Sciatic nerve (tissue), 2 donors: ENCODE results near the gene EIF3F. TPM values are rescaled to one million over a fixed set of nuclear protein-coding genes. Genes with fewer than 3 reads are reported as not detected.

Experiments
- ATAC-seq: fragments of 200-7000 bp; cut with Tn5 transposase; one replicate; pipeline ENCODE4 v1.9.1; 2020; ENCODE audit warnings: mild to moderate bottlenecking, moderate library complexity
- DNase-seq: peaks from one replicate; pipeline ENCODE4 v3.0.0-alpha.2; 2020; ENCODE audit warnings: low spot score
- intact Hi-C: fragments of 100-400 bp; cut with DNase I; formaldehyde crosslinking; loops from one replicate; pipeline ENCODE4 v1.14.2; 2022
- total RNA-seq: library from RNA; stranded (reverse); fragmentation: NEBNext Ultra II Directional; extraction: Animal tissue kit (Norgen Biotek cat#: 25700); gene quantifications from one replicate; pipeline ENCODE4 v1.2.1, GENCODE V29; 2021
- donor health status: DM: no; HTN: no; CAD: no.
- donor health status: DM: no; HTN: no; CAD: no.

Gene EIF3F
- total RNA-seq, 1 donor from 2014 or later, result 164 TPM

- no peak for ATAC-seq
- intact Hi-C loops, result no loop called here
- DNase-seq, result no peak
Measured at GRCh38 chr11:8017894-8018483, 30.9 kb downstream of the EIF3F start.

GRCh38 chr11:8018484-8019313 is 31.6 kb downstream of the EIF3F start:
- intact Hi-C loops, result no loop called here
- peak; percentile 84 for ATAC-seq

GRCh38 chr11:8019314-8020243 is 32.4 kb downstream of the EIF3F start:
- intact Hi-C loops, result no loop called here
- DNase-seq (no peak), ATAC-seq (peak; percentile 11)

More at GRCh38 chr11:8018484-8019313, 31.6 kb downstream of the EIF3F start:
- DNase-seq, result peak; percentile 81

GRCh38 chr11:8020244-8020597 is 33.1 kb downstream of the EIF3F start:
- ATAC-seq, result no peak
- intact Hi-C loops, result no loop called here
- no peak for DNase-seq

GRCh38 chr11:8021920-8022319 is 34.8 kb downstream of the EIF3F start:
- intact Hi-C loops, result no loop called here
- DNase-seq (no peak), ATAC-seq (no peak)

- intact Hi-C loops, result no loop called here
- no peak for ATAC-seq
- DNase-seq, result no peak
Measured at GRCh38 chr11:8022876-8023275, 35.7 kb downstream of the EIF3F start.

GRCh38 chr11:8023831-8024555 is 36.9 kb downstream of the EIF3F start:
- intact Hi-C loops, result no loop called here
- ATAC-seq (no peak), DNase-seq (no peak)

- intact Hi-C loops, result no loop called here
- no peak for ATAC-seq
Measured at GRCh38 chr11:8025123-8025522, 38.0 kb downstream of the EIF3F start.

GRCh38 chr11:8025816-8026215 is 38.7 kb downstream of the EIF3F start:
- intact Hi-C loops, result no loop called here
- no peak for ATAC-seq
- no peak for DNase-seq

More at GRCh38 chr11:8025123-8025522, 38.0 kb downstream of the EIF3F start:
- no peak for DNase-seq

GRCh38 chr11:8026982-8027381 is 39.8 kb downstream of the EIF3F start:
- DNase-seq (no peak), ATAC-seq (no peak)
- intact Hi-C loops, result no loop called here

GRCh38 chr11:8028766-8029165 is 41.6 kb downstream of the EIF3F start:
- intact Hi-C loops, result no loop called here
- ATAC-seq (no peak), DNase-seq (no peak)

- DNase-seq, result no peak
- no peak for ATAC-seq
- intact Hi-C loops, result loop anchor here (5.0 kb wide), 1 partner anchor 62 kb away; no protein-coding TSS in a partner anchor
Measured at GRCh38 chr11:8030526-8031247, 43.5 kb downstream of the EIF3F start.

- no peak for ATAC-seq
- intact Hi-C loops, result loop anchor here (5.0 kb wide), 1 partner anchor 61 kb away; no protein-coding TSS in a partner anchor
- no peak for DNase-seq
Measured at GRCh38 chr11:8031248-8032115, 44.3 kb downstream of the EIF3F start.

- DNase-seq, result no peak
- no peak for ATAC-seq
Measured at GRCh38 chr11:8032122-8032521, 45.0 kb downstream of the EIF3F start.

GRCh38 chr11:8032576-8033304 is 45.6 kb downstream of the EIF3F start:
- no peak for ATAC-seq
- no peak for DNase-seq

More at GRCh38 chr11:8032122-8032521, 45.0 kb downstream of the EIF3F start:
- intact Hi-C loops, result loop anchor here (5.0 kb wide), 1 partner anchor 60 kb away; no protein-coding TSS in a partner anchor

More at GRCh38 chr11:8032576-8033304, 45.6 kb downstream of the EIF3F start:
- intact Hi-C loops, result loop anchor here (5.0 kb wide), 1 partner anchor 60 kb away; no protein-coding TSS in a partner anchor
